Measurements from ENCODE around the gene CDH15.

- TF ChIP-seq TAF1 (IDR thresholded peaks at IDR 0.05; ENCODE audit: borderline replicate concordance, low read depth, low read length) (no peak), POLR2AphosphoS5 (IDR thresholded peaks at IDR 0.05; ENCODE audit: low read depth, low read length) (no peak)
Measured at GRCh38 chr16:89237733-89238132, 66.2 kb downstream of the CDH15 start.

All from GM12892 (cell line).